Frontal cortex (tissue), 4 donors: ENCODE results near the gene DNASE2B. TPM values are rescaled to one million over a fixed set of nuclear protein-coding genes. Genes with fewer than 3 reads are reported as not detected.

Experiments
- DNase-seq, 2 donors: peaks; one replicate each; pipeline ENCODE4 v3.0.0; 2012; ENCODE audit warnings: low spot score in 2 of 2
- FAIRE-seq: peaks from 2 replicates; lab custom pipeline; 2012; peaks lifted over from hg19 to GRCh38; lab: Jason Lieb, UNC
- total RNA-seq: library from RNA; depleted of rRNA; stranded (reverse); fragments of >200 nt; gene quantifications from one replicate; pipeline ENCODE4 v1.2.3, GENCODE V29; 2014
- donor health status: control.
- donor health status: control.
- donor health status: control.

Gene DNASE2B
- total RNA-seq, 1 donor from 2014 or later, result not detected

DNA sequence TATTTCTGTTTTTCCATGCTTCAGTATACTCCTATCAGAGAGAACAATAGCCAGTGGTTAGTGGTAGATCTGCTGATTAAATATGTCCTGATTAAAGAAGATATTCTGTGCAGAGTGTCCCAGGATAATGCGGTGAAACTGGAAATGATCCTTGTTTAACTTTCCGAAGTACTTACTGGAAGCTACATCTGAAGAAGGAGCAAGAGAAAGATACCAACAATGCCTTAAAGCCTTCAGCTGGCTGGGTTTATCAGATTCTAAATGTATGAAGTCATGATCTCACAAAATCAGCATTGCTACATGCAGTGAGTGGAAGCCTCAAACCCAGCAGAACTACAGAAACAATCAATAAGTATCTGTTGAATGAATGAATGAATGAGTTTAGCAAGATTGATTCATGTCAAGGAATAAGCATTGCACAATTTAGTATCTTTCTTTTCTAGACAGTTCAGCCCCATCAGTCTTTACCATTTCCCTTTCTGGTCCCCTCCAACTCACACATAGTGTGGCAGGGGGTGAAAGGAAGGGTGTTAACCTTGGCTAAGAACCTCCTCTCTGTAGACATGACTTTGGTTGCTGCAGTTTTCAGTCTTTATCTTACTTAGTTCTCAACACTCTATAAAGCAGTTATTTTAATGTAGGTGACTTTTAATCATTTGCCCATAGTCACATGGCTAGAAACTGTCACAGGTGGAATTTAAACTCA lies 24.7 kb upstream of the DNASE2B start:
- DNase-seq (no peak), FAIRE-seq (no peak)

GRCh38 chr1:84374991-84375696 lies 23.1 kb upstream of the DNASE2B start:
- DNase-seq, result no peak

GRCh38 chr1:84376000-84376910 lies 22.0 kb upstream of the DNASE2B start:
- DNase-seq (no peak), FAIRE-seq (no peak)

More at GRCh38 chr1:84374991-84375696, 23.1 kb upstream of the DNASE2B start:
- no peak for FAIRE-seq

DNA sequence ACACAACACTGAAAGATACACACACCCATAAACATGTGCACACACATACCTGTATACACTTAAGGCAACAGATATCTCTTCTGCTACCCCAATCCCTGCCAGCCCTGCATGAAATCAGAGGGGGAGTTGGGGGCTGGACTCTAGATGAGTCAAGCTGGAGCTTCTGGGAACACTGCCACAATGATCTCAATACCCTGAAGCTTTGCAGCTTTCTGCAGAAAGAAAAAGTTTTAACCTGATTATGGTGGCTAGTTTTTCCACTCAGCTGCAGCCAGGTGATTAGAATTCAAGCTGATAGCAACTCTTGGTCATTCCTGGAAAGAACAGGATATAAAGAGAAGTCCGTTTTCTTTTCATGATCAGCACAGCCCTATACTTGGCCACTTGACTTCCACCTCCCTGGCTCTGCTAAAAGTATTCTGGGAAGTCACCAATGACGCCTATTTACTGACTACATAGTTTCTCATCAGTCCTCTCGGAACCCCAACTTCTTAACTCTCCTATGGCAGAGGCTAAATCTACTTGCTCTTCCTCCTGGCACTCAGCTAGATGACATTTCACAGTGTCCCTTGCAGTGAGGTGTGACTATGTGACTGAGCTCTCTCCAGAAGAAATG lies 20.7 kb upstream of the DNASE2B start:
- no peak for FAIRE-seq

GRCh38 chr1:84379138-84379916 lies 19.0 kb upstream of the DNASE2B start:
- FAIRE-seq (no peak), DNase-seq (no peak)

More for the DNA sequence above, 20.7 kb upstream of the DNASE2B start:
- no peak for DNase-seq

GRCh38 chr1:84379917-84380180 lies 18.4 kb upstream of the DNASE2B start:
- DNase-seq (no peak), FAIRE-seq (no peak)

- no peak for FAIRE-seq
- DNase-seq, result no peak
Measured at GRCh38 chr1:84382127-84382526, 16.2 kb upstream of the DNASE2B start.

GRCh38 chr1:84385347-84385746 lies 12.9 kb upstream of the DNASE2B start:
- no peak for FAIRE-seq
- DNase-seq, result no peak

GRCh38 chr1:84386716-84387479 lies 11.4 kb upstream of the DNASE2B start:
- FAIRE-seq (no peak), DNase-seq (no peak)

DNA sequence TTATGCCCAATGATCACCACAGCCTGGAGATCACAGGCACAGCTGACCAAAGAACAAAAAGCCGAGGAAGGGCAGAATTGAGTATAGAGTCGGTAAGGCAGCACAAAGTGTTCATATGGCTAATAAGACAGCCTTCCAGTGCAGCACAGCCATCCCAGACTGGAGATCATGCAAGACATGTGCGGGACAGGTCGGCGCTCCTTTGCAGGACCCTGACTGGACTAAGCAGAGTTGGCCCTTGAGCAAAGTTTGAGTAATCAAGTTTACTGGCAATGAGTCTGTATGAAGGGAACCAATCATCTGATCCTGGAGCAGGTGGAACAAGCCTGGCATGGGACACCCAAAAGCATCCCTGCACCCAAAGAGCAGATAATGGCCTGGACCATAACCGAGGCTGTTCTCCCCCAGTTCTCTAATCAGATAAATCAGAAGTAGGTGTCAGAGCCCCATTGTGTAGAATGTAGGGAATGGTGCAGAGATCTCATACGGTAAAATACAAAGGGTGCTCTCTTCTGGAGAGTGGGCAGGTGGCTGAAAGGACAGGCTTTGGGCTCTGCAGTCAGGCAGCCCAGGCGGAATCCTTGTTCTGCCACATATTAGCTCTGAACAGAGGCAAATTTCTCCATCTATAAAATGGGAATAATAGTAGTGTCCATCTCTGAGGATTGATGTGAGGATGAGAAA lies 10.7 kb upstream of the DNASE2B start:
- FAIRE-seq, result no peak

DNA sequence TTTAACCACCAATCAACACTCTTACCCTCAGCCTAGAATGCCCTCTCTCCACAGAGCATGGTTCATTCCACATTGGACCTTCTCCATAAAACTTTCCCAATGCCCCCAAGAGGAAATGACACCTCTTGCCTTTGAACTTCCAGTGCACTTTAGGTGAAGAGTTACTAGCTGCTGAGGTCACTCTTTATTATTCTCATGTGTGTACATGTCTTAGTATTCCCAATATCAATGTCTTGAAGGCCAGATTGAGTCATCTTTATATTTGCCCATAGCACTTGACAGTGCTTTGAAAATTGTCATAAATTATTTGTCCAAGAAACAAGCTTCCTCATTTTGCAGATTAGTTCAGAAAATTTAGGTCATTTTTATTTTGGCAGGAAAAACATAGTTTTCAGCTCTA lies 8.1 kb upstream of the DNASE2B start:
- FAIRE-seq, result no peak

More for the DNA sequence above, 10.7 kb upstream of the DNASE2B start:
- DNase-seq, result no peak

DNA sequence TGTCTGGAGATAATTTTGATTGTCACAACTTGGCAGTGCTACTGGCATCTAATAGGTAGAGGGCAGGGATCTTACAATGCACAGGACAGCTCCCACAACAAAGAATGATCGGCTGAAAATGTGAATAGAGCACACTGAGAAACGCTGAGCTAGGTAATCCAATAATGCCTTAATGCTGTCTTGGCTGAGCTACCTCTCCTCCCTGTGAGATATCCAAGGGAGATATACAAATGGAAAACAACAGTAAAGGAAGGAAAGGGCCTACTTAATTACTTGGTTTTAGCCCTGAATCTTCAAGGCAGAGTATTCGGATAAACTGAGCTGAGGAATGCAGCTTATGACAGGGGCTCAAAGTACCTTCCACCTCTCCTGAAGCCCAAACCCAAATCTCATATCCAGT lies 2.9 kb downstream of the DNASE2B start:
- no peak for DNase-seq
- FAIRE-seq, result no peak

More for the DNA sequence above, 8.1 kb upstream of the DNASE2B start:
- no peak for DNase-seq

GRCh38 chr1:84402060-84402459 lies 3.8 kb downstream of the DNASE2B start:
- DNase-seq (no peak), FAIRE-seq (no peak)

- no peak for DNase-seq
Measured at GRCh38 chr1:84402501-84402900, 4.2 kb downstream of the DNASE2B start.

DNA sequence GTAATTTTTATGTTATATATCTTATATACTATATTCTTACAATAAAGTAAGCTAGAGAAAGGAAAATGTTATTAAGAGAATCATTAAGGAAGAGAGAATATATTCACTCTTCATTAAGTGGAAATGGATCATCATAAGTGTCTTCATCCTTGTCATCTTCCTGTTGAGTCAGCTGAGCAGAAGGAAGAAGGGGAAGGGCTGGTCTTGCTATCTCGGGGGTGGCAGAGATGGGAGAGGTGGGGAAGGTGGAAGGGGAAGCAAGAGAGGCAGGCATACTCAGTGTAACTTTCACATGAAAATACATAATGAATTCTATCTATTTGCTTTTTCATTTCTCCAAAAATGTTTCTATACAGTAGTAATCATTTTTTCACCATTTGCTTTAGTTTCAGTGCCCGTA lies 5.1 kb downstream of the DNASE2B start:
- no peak for DNase-seq
- FAIRE-seq, result no peak

More at GRCh38 chr1:84402501-84402900, 4.2 kb downstream of the DNASE2B start:
- no peak for FAIRE-seq

- DNase-seq, result no peak
- no peak for FAIRE-seq
Measured at GRCh38 chr1:84406346-84406861, 8.1 kb downstream of the DNASE2B start.

GRCh38 chr1:84407524-84407923 lies 9.2 kb downstream of the DNASE2B start:
- no peak for DNase-seq
- no peak for FAIRE-seq

DNA sequence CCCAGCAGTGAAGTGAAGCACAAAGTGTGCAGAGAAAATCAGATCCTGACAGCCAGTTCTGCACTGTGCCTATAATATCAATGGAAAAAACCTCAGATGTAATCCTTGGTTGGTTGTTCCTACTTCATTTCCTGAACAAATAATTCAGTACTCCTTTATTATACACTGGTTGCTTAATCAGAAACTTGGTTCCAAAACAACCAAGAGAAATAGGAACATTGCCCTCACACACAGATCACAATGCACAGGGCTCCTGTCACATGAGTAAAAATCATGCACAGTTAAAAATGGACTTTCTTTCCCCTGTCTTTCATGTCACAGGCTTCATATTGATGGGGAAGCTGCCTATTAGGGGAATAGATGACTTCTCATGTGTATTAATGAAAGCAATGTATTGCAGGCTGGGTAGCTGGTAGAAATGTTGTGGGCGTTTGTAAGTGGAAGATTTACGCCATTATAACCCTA lies 9.7 kb downstream of the DNASE2B start:
- DNase-seq (no peak), FAIRE-seq (no peak)
